ENCODE results near the gene ID4.

Gene ID4

GRCh38 chr6:19845266-19846041 lies 8.3 kb downstream of the ID4 start:
- DNase-seq (ENCODE audit: low read depth) = no peak

GRCh38 chr6:19848465-19849029 lies 11.4 kb downstream of the ID4 start:
- TF ChIP-seq CTCF (IDR thresholded peaks at IDR 0.05; ENCODE audit: low read length, missing control alignments) = no peak

More at GRCh38 chr6:19845266-19846041, 8.3 kb downstream of the ID4 start:
- TF ChIP-seq CTCF (IDR thresholded peaks at IDR 0.05; ENCODE audit: low read length, missing control alignments) = no peak
- no peak overlapping the region for H3K4me3 ChIP-seq (replicated peaks; ENCODE audit: low read depth, low read length)

GRCh38 chr6:19849196-19849595 lies 12.0 kb downstream of the ID4 start:
- DNase-seq (ENCODE audit: low read depth) = no peak
- no peak overlapping the region for H3K4me3 ChIP-seq (replicated peaks; ENCODE audit: low read depth, low read length)
- TF ChIP-seq CTCF (IDR thresholded peaks at IDR 0.05; ENCODE audit: low read length, missing control alignments) = no peak

More at GRCh38 chr6:19848465-19849029, 11.4 kb downstream of the ID4 start:
- H3K4me3 ChIP-seq (replicated peaks; ENCODE audit: low read depth, low read length) = no peak overlapping the region
- no peak for DNase-seq (ENCODE audit: low read depth)

- no peak for TF ChIP-seq CTCF (IDR thresholded peaks at IDR 0.05; ENCODE audit: low read length, missing control alignments)
- DNase-seq (ENCODE audit: low read depth) = no peak
- H3K4me3 ChIP-seq (replicated peaks; ENCODE audit: low read depth, low read length) = no peak overlapping the region
Measured at GRCh38 chr6:19849755-19850154, 12.6 kb downstream of the ID4 start.

- peak; percentile 90 for DNase-seq (ENCODE audit: low read depth)
- TF ChIP-seq CTCF (IDR thresholded peaks at IDR 0.05; ENCODE audit: low read length, missing control alignments) = peak; percentile 99
Measured at GRCh38 chr6:19851241-19852089, 14.3 kb downstream of the ID4 start.

GRCh38 chr6:19852090-19852457 lies 14.9 kb downstream of the ID4 start:
- TF ChIP-seq CTCF (IDR thresholded peaks at IDR 0.05; ENCODE audit: low read length, missing control alignments) = no peak
- H3K4me3 ChIP-seq (replicated peaks; ENCODE audit: low read depth, low read length) = no peak overlapping the region
- no peak for DNase-seq (ENCODE audit: low read depth)

More at GRCh38 chr6:19851241-19852089, 14.3 kb downstream of the ID4 start:
- no peak overlapping the region for H3K4me3 ChIP-seq (replicated peaks; ENCODE audit: low read depth, low read length)

All from fibroblast of pulmonary artery (primary cell).